ENCODE results near the gene MYO3B. TPM values are rescaled to one million over a fixed set of nuclear protein-coding genes. Genes with fewer than 3 reads are reported as not detected.
A peak's percentile ranks its signal among the peaks of the same experiment; 100 is the strongest.

MYO3B gene
- total and polyA plus RNA-seq, 4 donors = 0.50 to 0.61 (median 0.53) TPM

GRCh38 chr2:170350929-170351826 is 173.2 kb downstream of the MYO3B start:
- no peak for DNase-seq (ENCODE audit: low read depth in 4 of 6, low spot score in 6 of 6)
- H3K27me3 ChIP-seq (ENCODE audit: control insufficient read depth, insufficient read depth, low read length) = no peaks in the 10 kb centered on the region
- H3K4me1 ChIP-seq (ENCODE audit: control insufficient read depth, insufficient read depth, low read length) = no peaks in the 10 kb centered on the region
- no peaks in the 10 kb centered on the region for H3K36me3 ChIP-seq (ENCODE audit: control insufficient read depth, insufficient read depth, low read length)
- WGBS (ENCODE audit: insufficient coverage) = 85% methylated on average over 1 of the region's 4 CpGs
- no peak overlapping the region for H3K27ac ChIP-seq (ENCODE audit: low read depth, low read length)
- H3K9me3 ChIP-seq (ENCODE audit: control insufficient read depth, insufficient read depth, low read length) = no peaks in the 10 kb centered on the region
- no peak overlapping the region for H3K4me3 ChIP-seq (ENCODE audit: low read depth, low read length)

- no peaks in the 10 kb centered on the region for H3K9me3 ChIP-seq (ENCODE audit: control insufficient read depth, insufficient read depth, low read length)
- no CpG with 5 or more reads among the region's 2 CpGs for WGBS (ENCODE audit: insufficient coverage)
- H3K27me3 ChIP-seq (ENCODE audit: control insufficient read depth, insufficient read depth, low read length) = no peaks in the 10 kb centered on the region
- no peak overlapping the region for H3K27ac ChIP-seq (ENCODE audit: low read depth, low read length)
- DNase-seq (ENCODE audit: low read depth in 4 of 6, low spot score in 6 of 6) = no peak
- H3K36me3 ChIP-seq (ENCODE audit: control insufficient read depth, insufficient read depth, low read length) = no peaks in the 10 kb centered on the region
- H3K4me1 ChIP-seq (ENCODE audit: control insufficient read depth, insufficient read depth, low read length) = no peaks in the 10 kb centered on the region
- no peak overlapping the region for H3K4me3 ChIP-seq (ENCODE audit: low read depth, low read length)
Measured at GRCh38 chr2:170353723-170354122, 175.8 kb downstream of the MYO3B start.

GRCh38 chr2:170354388-170354787 is 176.4 kb downstream of the MYO3B start:
- no peaks in the 10 kb centered on the region for H3K9me3 ChIP-seq (ENCODE audit: control insufficient read depth, insufficient read depth, low read length)
- no peaks in the 10 kb centered on the region for H3K27me3 ChIP-seq (ENCODE audit: control insufficient read depth, insufficient read depth, low read length)
- H3K4me3 ChIP-seq (ENCODE audit: low read depth, low read length) = no peak overlapping the region
- H3K27ac ChIP-seq (ENCODE audit: low read depth, low read length) = no peak overlapping the region
- peak in 2 of 6 donors; percentile 48 to 61 for DNase-seq (ENCODE audit: low read depth in 4 of 6, low spot score in 6 of 6)
- no peaks in the 10 kb centered on the region for H3K36me3 ChIP-seq (ENCODE audit: control insufficient read depth, insufficient read depth, low read length)
- WGBS (ENCODE audit: insufficient coverage) = no CpG with 5 or more reads among the region's 2 CpGs
- no peaks in the 10 kb centered on the region for H3K4me1 ChIP-seq (ENCODE audit: control insufficient read depth, insufficient read depth, low read length)

- WGBS (ENCODE audit: insufficient coverage) = 38% methylated on average over 1 of the region's 2 CpGs
- Histone ChIP-seq H3K9me3 (ENCODE audit: control insufficient read depth, insufficient read depth, low read length) (no peaks in the 10 kb centered on the region), H3K4me3 (ENCODE audit: low read depth, low read length) (no peak overlapping the region), H3K27ac (ENCODE audit: low read depth, low read length) (no peak overlapping the region), H3K36me3 (ENCODE audit: control insufficient read depth, insufficient read depth, low read length) (no peaks in the 10 kb centered on the region), H3K4me1 (ENCODE audit: control insufficient read depth, insufficient read depth, low read length) (no peaks in the 10 kb centered on the region), H3K27me3 (ENCODE audit: control insufficient read depth, insufficient read depth, low read length) (no peaks in the 10 kb centered on the region)
- peak in 1 of 6 donors; percentile 21 for DNase-seq (ENCODE audit: low read depth in 4 of 6, low spot score in 6 of 6)
Measured at GRCh38 chr2:170354855-170355780, 177.2 kb downstream of the MYO3B start.

GRCh38 chr2:170359466-170359865 is 181.5 kb downstream of the MYO3B start:
- DNase-seq (ENCODE audit: low read depth in 4 of 6, low spot score in 6 of 6) = no peak
- Histone ChIP-seq H3K4me1 (ENCODE audit: control insufficient read depth, insufficient read depth, low read length) (no peaks in the 10 kb centered on the region), H3K36me3 (ENCODE audit: control insufficient read depth, insufficient read depth, low read length) (no peaks in the 10 kb centered on the region), H3K9me3 (ENCODE audit: control insufficient read depth, insufficient read depth, low read length) (no peaks in the 10 kb centered on the region), H3K4me3 (ENCODE audit: low read depth, low read length) (no peak overlapping the region), H3K27ac (ENCODE audit: low read depth, low read length) (no peak overlapping the region), H3K27me3 (ENCODE audit: control insufficient read depth, insufficient read depth, low read length) (no peaks in the 10 kb centered on the region)
- WGBS (ENCODE audit: insufficient coverage) = 90% methylated on average over 1 of the region's 3 CpGs

- no peaks in the 10 kb centered on the region for H3K27me3 ChIP-seq (ENCODE audit: control insufficient read depth, insufficient read depth, low read length)
- 48% methylated on average over 2 of the region's 3 CpGs for WGBS (ENCODE audit: insufficient coverage)
- H3K36me3 ChIP-seq (ENCODE audit: control insufficient read depth, insufficient read depth, low read length) = no peaks in the 10 kb centered on the region
- no peak overlapping the region for H3K27ac ChIP-seq (ENCODE audit: low read depth, low read length)
- no peaks in the 10 kb centered on the region for H3K4me1 ChIP-seq (ENCODE audit: control insufficient read depth, insufficient read depth, low read length)
- no peaks in the 10 kb centered on the region for H3K9me3 ChIP-seq (ENCODE audit: control insufficient read depth, insufficient read depth, low read length)
- DNase-seq (ENCODE audit: low read depth in 4 of 6, low spot score in 6 of 6) = no peak
- H3K4me3 ChIP-seq (ENCODE audit: low read depth, low read length) = no peak overlapping the region
Measured at GRCh38 chr2:170360546-170361089, 182.7 kb downstream of the MYO3B start.

GRCh38 chr2:170361090-170361936 is 183.4 kb downstream of the MYO3B start:
- Histone ChIP-seq H3K4me1 (ENCODE audit: control insufficient read depth, insufficient read depth, low read length) (no peaks in the 10 kb centered on the region), H3K4me3 (ENCODE audit: low read depth, low read length) (no peak overlapping the region), H3K27me3 (ENCODE audit: control insufficient read depth, insufficient read depth, low read length) (no peaks in the 10 kb centered on the region), H3K9me3 (ENCODE audit: control insufficient read depth, insufficient read depth, low read length) (no peaks in the 10 kb centered on the region), H3K36me3 (ENCODE audit: control insufficient read depth, insufficient read depth, low read length) (no peaks in the 10 kb centered on the region), H3K27ac (ENCODE audit: low read depth, low read length) (no peak overlapping the region)
- DNase-seq (ENCODE audit: low read depth in 4 of 6, low spot score in 6 of 6) = peak in 4 of 6 donors; percentile 9 to 84 (median 49)
- 38% methylated on average over 4 of the region's 5 CpGs for WGBS (ENCODE audit: insufficient coverage)

- DNase-seq (ENCODE audit: low read depth in 4 of 6, low spot score in 6 of 6) = no peak
- no peaks in the 10 kb centered on the region for H3K27me3 ChIP-seq (ENCODE audit: control insufficient read depth, insufficient read depth, low read length)
- no peak overlapping the region for H3K27ac ChIP-seq (ENCODE audit: low read depth, low read length)
- H3K4me1 ChIP-seq (ENCODE audit: control insufficient read depth, insufficient read depth, low read length) = no peaks in the 10 kb centered on the region
- WGBS (ENCODE audit: insufficient coverage) = 86% methylated on average over 3 of the region's 3 CpGs
- no peak overlapping the region for H3K4me3 ChIP-seq (ENCODE audit: low read depth, low read length)
- no peaks in the 10 kb centered on the region for H3K36me3 ChIP-seq (ENCODE audit: control insufficient read depth, insufficient read depth, low read length)
- H3K9me3 ChIP-seq (ENCODE audit: control insufficient read depth, insufficient read depth, low read length) = no peaks in the 10 kb centered on the region
Measured at GRCh38 chr2:170362313-170362870, 184.4 kb downstream of the MYO3B start.
